ENCODE results near the gene MIF4GD. TPM values are rescaled to one million over a fixed set of nuclear protein-coding genes. Genes with fewer than 3 reads are reported as not detected.

The MIF4GD gene, protein sequence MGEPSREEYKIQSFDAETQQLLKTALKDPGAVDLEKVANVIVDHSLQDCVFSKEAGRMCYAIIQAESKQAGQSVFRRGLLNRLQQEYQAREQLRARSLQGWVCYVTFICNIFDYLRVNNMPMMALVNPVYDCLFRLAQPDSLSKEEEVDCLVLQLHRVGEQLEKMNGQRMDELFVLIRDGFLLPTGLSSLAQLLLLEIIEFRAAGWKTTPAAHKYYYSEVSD
- 3.1 and 5.1 TPM in 2 replicates for total RNA-seq (2012; rRNA removed)

DNA sequence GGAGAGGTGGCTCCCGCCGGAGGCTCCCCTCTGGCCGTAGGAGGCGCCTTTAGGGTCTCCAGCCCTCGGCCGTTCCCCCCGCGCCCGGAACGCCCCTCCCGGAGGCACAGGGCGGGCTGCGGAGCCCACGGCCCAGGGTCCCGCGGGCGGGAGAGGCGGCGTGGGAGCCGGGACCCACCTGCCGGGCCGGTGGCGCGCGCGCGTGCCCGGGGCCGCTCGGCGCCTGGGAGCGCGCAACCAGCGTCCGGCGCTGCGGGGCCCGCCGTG lies at the start of gene MIF4GD:
Gene MIF4GD (minus strand): TSS at position 266 of the 267 bp plus-strand sequence. CDS start 1,036 bp downstream, outside the sequence.
- Histone ChIP-seq H3K36me3 (ENCODE audit: insufficient read depth, low read length) (peaks cover 12% of the 10 kb centered on the region), H3K9me3 (replicated peaks; ENCODE audit: low read length) (no peaks in the 10 kb centered on the region), H3K9ac (ENCODE audit: low read depth, low read length) (peak within 1 kb of the TSS; percentile 88), H3K4me3 (ENCODE audit: low read length) (peak within 1 kb of the TSS; percentile 84), H3K27me3 (ENCODE audit: control insufficient read depth, insufficient read depth, low read length) (no peaks in the 10 kb centered on the region), H3K4me2 (ENCODE audit: low read length) (peak within 1 kb of the TSS; percentile 97), H3K4me1 (ENCODE audit: control insufficient read depth, insufficient read depth, low read length) (peaks cover 38% of the 10 kb centered on the region)

DNA sequence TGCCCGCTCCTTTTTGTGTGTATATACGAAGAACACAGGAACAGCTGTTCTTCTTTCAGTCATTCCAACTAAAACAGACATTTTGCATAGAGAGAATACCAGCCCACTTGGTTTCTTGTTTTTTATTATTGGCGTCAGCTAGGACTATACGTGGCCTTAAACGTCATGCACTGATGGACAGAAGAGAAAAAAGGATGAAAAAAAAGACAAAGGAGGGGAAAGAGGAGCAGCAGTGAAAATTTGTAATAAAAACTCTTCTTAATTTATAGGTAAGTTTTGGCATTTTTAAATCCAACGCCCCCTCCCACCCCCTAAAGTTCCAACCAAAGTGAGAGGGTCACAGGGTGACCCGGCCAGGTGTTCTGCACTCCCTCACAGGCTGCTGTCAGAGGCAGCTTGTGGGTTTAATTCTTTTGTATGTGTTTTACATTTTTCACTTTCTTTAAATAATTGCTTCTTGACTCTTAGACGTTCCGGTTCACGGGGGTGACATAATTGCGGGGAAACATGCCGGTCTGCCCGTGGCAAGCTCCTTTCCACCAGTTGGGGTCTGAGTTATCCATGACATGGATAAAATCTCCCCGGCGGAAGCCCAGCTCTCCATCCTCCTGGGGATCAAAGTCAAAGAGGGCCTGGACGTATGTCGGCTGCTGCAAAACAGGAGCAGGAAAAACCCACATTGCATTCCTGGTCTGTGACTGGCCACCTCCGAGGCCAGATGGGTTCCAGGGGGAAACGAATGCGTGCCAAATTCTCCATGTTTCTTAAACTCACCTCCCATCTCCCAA lies 49.1 kb upstream of the MIF4GD start:
- no peaks in the 10 kb centered on the region for H3K9me3 ChIP-seq (replicated peaks; ENCODE audit: low read length)
- peaks cover 5% of the 10 kb centered on the region for H3K4me1 ChIP-seq (ENCODE audit: control insufficient read depth, insufficient read depth, low read length)
- no peaks in the 10 kb centered on the region for H3K27me3 ChIP-seq (ENCODE audit: control insufficient read depth, insufficient read depth, low read length)
- H3K36me3 ChIP-seq (ENCODE audit: insufficient read depth, low read length): peaks cover 22% of the 10 kb centered on the region
- H3K9ac ChIP-seq (ENCODE audit: low read depth, low read length): no peak overlapping the region
- H3K4me3 ChIP-seq (ENCODE audit: low read length): no peak overlapping the region
- H3K4me2 ChIP-seq (ENCODE audit: low read length): no peak overlapping the region

DNA sequence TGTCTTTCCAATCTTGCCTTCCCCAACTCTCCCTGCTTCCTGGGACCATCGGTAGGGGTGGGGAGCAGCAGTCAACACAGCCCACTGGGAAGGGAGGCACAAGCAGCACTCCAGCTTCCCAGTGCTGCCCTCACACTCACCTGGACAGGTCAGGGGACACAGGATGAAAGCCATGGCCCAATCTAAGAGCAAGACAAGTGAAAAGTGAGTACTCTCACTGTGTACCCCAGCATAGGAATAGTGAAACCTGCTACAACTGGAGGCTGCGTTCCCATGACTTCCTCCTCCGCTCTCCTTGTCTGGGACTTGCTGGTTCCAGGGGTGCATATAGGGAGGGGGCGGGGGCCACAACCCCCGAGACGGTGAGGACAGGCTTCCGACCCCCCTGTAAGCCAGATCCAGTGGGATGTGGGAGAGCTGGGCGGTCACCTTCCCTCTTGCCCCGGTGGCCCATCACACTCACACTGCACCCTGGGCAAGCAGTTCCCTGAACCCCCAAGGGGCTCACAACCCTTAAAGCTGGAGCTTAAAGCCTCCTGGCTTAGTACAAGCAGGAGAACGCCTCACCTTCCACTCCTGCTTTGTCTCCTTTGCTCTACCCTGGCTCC lies 47.7 kb upstream of the MIF4GD start:
- Histone ChIP-seq H3K36me3 (ENCODE audit: insufficient read depth, low read length) (peaks cover 22% of the 10 kb centered on the region), H3K9me3 (replicated peaks; ENCODE audit: low read length) (no peaks in the 10 kb centered on the region), H3K4me3 (ENCODE audit: low read length) (no peak overlapping the region), H3K9ac (ENCODE audit: low read depth, low read length) (no peak overlapping the region), H3K4me1 (ENCODE audit: control insufficient read depth, insufficient read depth, low read length) (peaks cover 5% of the 10 kb centered on the region), H3K27me3 (ENCODE audit: control insufficient read depth, insufficient read depth, low read length) (no peaks in the 10 kb centered on the region), H3K4me2 (ENCODE audit: low read length) (no peak overlapping the region)

DNA sequence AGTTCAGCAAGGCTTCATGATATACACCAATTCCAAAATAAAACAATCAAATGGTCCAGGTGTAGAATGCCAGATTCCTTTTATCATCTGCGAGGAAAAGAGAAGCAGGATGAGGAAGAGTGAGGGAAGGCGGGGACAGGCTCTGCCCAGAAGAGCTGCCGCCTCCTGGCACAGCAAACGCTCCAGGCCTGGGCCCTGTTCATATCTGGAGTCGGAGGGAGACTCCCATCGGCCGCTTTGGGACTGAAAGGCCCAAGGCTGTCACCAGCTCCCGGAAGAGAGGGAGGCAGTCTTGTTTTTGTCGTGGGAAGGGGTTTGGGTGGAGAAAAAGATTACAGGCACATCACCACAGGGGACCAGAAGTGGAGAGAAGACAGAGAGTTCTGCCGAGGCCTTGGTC lies 47.2 kb upstream of the MIF4GD start:
- Histone ChIP-seq H3K27me3 (ENCODE audit: control insufficient read depth, insufficient read depth, low read length) (no peaks in the 10 kb centered on the region), H3K9ac (ENCODE audit: low read depth, low read length) (no peak overlapping the region), H3K9me3 (replicated peaks; ENCODE audit: low read length) (no peaks in the 10 kb centered on the region), H3K4me2 (ENCODE audit: low read length) (no peak overlapping the region), H3K4me3 (ENCODE audit: low read length) (no peak overlapping the region), H3K4me1 (ENCODE audit: control insufficient read depth, insufficient read depth, low read length) (peaks cover 5% of the 10 kb centered on the region), H3K36me3 (ENCODE audit: insufficient read depth, low read length) (peaks cover 22% of the 10 kb centered on the region)

DNA sequence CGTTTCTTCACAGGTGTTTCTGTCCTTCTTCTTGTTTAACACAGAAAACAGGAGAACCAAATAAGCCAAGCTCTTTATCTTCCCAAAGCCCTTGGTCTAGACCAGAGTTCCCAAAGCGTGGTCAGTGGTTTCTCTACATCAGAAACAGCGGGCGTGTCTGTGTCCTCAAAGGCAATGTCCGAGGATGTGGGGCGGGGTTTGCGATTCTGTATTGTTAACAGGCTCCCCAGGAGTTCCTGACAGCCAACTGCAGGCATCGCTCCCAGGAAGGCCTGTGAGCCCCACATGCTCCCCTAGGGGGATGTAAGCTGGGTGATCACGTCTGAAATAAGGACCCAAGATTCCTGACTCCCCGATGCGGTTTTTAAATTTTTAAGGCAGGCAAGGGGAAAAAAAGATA lies 46.6 kb upstream of the MIF4GD start:
- H3K4me2 ChIP-seq (ENCODE audit: low read length): no peak overlapping the region
- H3K9ac ChIP-seq (ENCODE audit: low read depth, low read length): no peak overlapping the region
- H3K4me3 ChIP-seq (ENCODE audit: low read length): no peak overlapping the region
- H3K27me3 ChIP-seq (ENCODE audit: control insufficient read depth, insufficient read depth, low read length): no peaks in the 10 kb centered on the region
- peaks cover 5% of the 10 kb centered on the region for H3K4me1 ChIP-seq (ENCODE audit: control insufficient read depth, insufficient read depth, low read length)
- H3K9me3 ChIP-seq (replicated peaks; ENCODE audit: low read length): no peaks in the 10 kb centered on the region
- H3K36me3 ChIP-seq (ENCODE audit: insufficient read depth, low read length): peaks cover 22% of the 10 kb centered on the region

DNA sequence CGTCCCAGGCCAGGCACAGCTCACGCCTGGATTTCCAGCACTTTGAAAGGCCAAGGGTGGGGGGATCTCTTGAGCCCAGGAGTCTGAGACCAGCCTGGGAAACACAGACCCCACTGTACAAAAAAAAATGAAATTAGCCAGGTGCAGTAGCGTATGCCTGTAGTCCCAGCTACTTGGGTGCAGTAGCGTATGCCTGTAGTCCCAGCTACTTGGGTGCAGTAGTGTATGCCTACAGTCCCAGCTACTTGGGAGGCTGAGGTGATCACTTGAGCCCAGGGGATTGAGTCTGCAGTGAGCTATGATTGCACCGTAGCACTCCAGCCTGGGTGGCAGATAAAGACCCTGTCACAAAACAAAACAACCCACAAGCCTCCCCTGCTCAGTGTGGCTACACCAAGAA lies 45.2 kb upstream of the MIF4GD start:
- Histone ChIP-seq H3K4me1 (ENCODE audit: control insufficient read depth, insufficient read depth, low read length) (peaks cover 5% of the 10 kb centered on the region), H3K4me2 (ENCODE audit: low read length) (no peak overlapping the region), H3K9me3 (replicated peaks; ENCODE audit: low read length) (no peaks in the 10 kb centered on the region), H3K27me3 (ENCODE audit: control insufficient read depth, insufficient read depth, low read length) (no peaks in the 10 kb centered on the region), H3K4me3 (ENCODE audit: low read length) (no peak overlapping the region), H3K36me3 (ENCODE audit: insufficient read depth, low read length) (peaks cover 15% of the 10 kb centered on the region), H3K9ac (ENCODE audit: low read depth, low read length) (no peak overlapping the region)

DNA sequence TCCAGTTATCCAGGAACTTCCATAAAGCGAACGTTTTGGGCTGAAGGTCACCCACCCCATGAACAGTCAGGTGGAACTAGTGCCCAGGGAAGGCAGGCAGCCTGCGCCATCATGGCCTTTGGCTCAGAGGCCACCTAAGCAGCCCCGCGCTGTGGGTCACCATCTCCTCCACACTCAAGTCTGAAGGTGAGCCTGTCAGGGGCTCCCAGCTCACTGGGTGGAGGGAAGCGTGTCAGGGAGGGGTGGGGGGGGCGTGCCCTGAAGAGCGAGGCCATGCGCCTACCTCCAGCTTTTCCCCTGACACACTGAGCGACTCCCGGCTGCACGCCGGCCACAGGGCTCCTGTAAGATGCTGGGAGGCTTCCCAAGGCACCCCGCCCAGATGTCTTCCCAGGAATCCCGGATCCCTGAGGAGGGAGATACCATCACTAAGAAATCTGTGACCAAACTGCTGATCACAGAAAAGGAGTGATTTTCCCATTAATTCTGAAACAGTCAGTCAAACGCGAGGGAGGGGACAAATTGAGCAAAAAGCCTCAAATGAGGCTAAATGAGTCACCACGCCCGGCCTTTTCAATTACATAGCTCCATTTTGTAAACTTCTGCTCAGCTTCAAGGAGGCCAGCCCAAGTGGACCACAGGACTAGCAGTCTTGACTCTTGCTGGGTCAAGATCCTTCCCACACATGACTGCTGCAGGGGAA lies 44.7 kb upstream of the MIF4GD start:
- Histone ChIP-seq H3K36me3 (ENCODE audit: insufficient read depth, low read length) (peaks cover 13% of the 10 kb centered on the region), H3K4me2 (ENCODE audit: low read length) (no peak overlapping the region), H3K9ac (ENCODE audit: low read depth, low read length) (no peak overlapping the region), H3K9me3 (replicated peaks; ENCODE audit: low read length) (no peaks in the 10 kb centered on the region), H3K27me3 (ENCODE audit: control insufficient read depth, insufficient read depth, low read length) (no peaks in the 10 kb centered on the region), H3K4me3 (ENCODE audit: low read length) (no peak overlapping the region), H3K4me1 (ENCODE audit: control insufficient read depth, insufficient read depth, low read length) (peaks cover 5% of the 10 kb centered on the region)

DNA sequence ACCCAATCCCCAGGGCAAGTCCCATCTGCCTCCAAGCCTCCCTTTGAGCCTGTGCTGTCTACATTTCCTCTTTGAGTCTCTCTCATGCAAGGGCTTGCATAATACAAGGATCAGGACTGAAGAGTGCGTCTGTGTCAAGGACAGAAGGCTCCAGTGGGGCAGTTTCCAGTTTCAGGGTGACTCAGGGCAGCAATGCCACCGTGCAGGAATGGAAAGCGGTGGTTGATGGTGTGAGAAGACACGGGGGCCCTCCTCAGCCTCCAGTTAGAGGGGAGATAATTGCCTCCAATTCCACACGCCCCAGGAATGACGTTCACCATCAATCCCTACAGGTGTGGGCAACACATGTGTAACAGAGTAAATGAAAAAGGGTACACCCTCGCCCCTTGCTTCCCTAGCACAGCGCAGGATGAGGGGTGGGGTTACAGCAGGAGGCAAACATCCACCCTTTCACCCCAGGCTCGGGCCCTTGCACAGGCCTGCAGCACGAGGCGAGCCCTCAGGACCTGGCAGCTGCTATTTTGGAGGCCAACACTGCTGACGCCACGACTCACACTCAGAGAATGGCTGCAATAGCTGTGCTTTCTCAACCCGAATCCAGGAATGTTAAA lies 43.0 kb upstream of the MIF4GD start:
- no peaks in the 10 kb centered on the region for H3K9me3 ChIP-seq (replicated peaks; ENCODE audit: low read length)
- H3K9ac ChIP-seq (ENCODE audit: low read depth, low read length): no peak overlapping the region
- peaks cover 6% of the 10 kb centered on the region for H3K36me3 ChIP-seq (ENCODE audit: insufficient read depth, low read length)
- no peak overlapping the region for H3K4me3 ChIP-seq (ENCODE audit: low read length)
- peaks cover 5% of the 10 kb centered on the region for H3K4me1 ChIP-seq (ENCODE audit: control insufficient read depth, insufficient read depth, low read length)
- no peaks in the 10 kb centered on the region for H3K27me3 ChIP-seq (ENCODE audit: control insufficient read depth, insufficient read depth, low read length)
- H3K4me2 ChIP-seq (ENCODE audit: low read length): no peak overlapping the region

DNA sequence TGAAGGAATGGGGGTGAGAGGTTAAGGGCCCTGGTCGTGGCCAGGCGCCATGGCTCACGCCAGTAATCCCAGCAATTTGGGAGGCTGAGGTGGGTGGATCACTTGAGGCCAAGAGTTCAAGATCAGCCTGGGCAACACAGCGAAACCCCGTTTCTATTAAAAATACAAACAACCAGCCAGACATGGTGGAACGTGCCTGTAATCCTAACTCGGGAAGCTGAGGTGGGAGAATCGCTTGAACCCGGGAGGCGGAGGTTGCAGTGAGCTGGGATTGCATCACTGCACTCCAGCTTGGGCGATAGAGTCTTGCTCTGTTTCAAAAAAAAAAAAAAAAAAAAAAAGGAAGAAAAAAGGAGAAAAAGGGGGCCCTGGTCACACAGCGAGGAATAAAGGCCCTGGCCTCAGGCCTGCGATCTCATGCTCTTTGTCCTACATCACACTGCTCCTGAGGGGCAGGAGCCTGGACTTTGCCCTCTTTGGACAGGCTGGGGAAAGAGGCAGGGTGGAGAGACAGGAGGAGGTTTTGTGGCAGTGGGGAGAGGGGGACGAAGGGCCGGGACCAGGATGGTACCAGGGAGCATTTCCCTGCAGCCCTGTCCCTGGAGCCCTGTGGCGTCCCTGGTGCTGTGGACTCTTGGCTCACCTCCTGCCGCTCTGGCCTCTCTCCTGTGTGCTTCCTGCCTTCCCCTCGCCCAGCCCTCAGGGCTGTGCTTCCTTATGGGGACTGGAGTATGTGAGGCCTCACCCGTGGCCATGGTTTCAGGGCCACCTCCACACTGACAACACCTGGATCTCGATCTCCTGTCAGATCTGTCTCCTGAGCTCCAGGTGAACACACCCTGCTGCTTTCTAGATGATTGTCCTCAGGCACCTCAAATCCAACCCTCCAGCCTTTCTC lies 38.0 kb upstream of the MIF4GD start:
- Histone ChIP-seq H3K4me2 (ENCODE audit: low read length) (no peak overlapping the region), H3K36me3 (ENCODE audit: insufficient read depth, low read length) (no peaks in the 10 kb centered on the region), H3K9ac (ENCODE audit: low read depth, low read length) (no peak overlapping the region), H3K4me1 (ENCODE audit: control insufficient read depth, insufficient read depth, low read length) (no peaks in the 10 kb centered on the region), H3K4me3 (ENCODE audit: low read length) (no peak overlapping the region), H3K9me3 (replicated peaks; ENCODE audit: low read length) (no peaks in the 10 kb centered on the region), H3K27me3 (ENCODE audit: control insufficient read depth, insufficient read depth, low read length) (no peaks in the 10 kb centered on the region)

DNA sequence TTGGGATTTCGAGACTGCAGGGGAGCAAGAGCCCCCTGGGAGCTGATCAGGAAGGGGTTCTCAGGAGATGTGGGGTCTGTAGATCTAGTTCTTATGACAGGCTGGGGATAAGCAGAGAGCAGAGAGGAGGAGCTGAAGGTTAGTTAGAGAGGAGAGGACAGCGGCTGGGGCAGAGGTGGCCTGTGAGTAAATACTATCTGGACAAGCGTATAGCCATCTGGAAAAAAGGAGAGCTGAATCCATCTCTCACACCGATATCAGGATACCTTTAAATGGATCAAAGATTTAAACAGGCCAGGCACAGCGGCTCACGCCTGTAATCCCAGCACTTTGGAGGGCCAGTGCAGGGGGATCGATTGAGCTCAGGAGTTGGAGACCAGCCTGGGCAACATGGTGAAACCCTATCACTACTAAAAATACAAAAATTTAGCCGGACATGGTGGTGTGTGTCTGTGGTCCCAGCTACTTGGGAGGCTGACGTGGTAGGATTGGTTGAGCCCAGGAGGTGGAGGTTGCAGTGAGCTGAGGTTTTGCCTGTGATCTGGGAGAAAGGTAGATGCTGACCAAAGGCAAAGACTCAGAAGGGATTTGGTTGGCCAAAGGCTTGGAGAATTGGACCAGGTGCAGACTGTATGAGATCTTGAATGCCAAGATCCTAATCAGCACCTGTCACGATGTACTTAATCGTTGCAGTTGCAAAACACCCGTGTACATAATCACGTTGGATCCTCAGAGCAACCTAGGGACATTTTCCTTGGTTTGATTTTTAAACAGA lies 37.1 kb upstream of the MIF4GD start:
- no peak overlapping the region for H3K4me2 ChIP-seq (ENCODE audit: low read length)
- H3K4me3 ChIP-seq (ENCODE audit: low read length): no peak overlapping the region
- no peaks in the 10 kb centered on the region for H3K27me3 ChIP-seq (ENCODE audit: control insufficient read depth, insufficient read depth, low read length)
- no peaks in the 10 kb centered on the region for H3K9me3 ChIP-seq (replicated peaks; ENCODE audit: low read length)
- no peaks in the 10 kb centered on the region for H3K4me1 ChIP-seq (ENCODE audit: control insufficient read depth, insufficient read depth, low read length)
- H3K36me3 ChIP-seq (ENCODE audit: insufficient read depth, low read length): no peaks in the 10 kb centered on the region
- H3K9ac ChIP-seq (ENCODE audit: low read depth, low read length): no peak overlapping the region

All from skeletal muscle satellite cell (primary cell).